Head of caudate nucleus (tissue), 42 donors: ENCODE measurements around the gene TUT7.
A peak's percentile ranks its signal among the peaks of the same experiment; 100 is the strongest.

Experiments used
- DNase-seq, 42 donors: peaks; one replicate each; pipeline versions ENCODE4 v3.0.0 to v3.0.0-alpha.2; 2020 to 2021; ENCODE audit warnings: mixed read lengths in 7 of 42
- intact Hi-C: fragments of 100-400 bp; cut with DNase I; formaldehyde crosslinking; loops from one replicate; pipeline ENCODE4 v1.15.0; 2022

TUT7 gene

GRCh38 chr9:86351880-86352279, 2.3 kb downstream of the TUT7 start:
- no peak for DNase-seq
- intact Hi-C loops: loop anchor here (10.0 kb wide), 2 partner anchors 67 to 593 kb away; partner anchors contain the start of genes GAS1 and ISCA1

GRCh38 chr9:86350006-86350760, 4.0 kb downstream of the TUT7 start:
- intact Hi-C loops: loop anchor here (10.0 kb wide), 2 partner anchors 65 to 595 kb away; partner anchors contain the start of genes GAS1 and ISCA1
- no peak for DNase-seq

- no peak for DNase-seq
- intact Hi-C loops: no loop called here
Measured at GRCh38 chr9:86349271-86349670, 4.9 kb downstream of the TUT7 start.

GRCh38 chr9:86347991-86348390, 6.2 kb downstream of the TUT7 start:
- intact Hi-C loops: no loop called here
- no peak for DNase-seq

- DNase-seq: no peak
- intact Hi-C loops: no loop called here
Measured at GRCh38 chr9:86344818-86345217, 9.4 kb downstream of the TUT7 start.

GRCh38 chr9:86342269-86342668, 11.9 kb downstream of the TUT7 start:
- DNase-seq: no peak
- intact Hi-C loops: no loop called here

- intact Hi-C loops: no loop called here
- no peak for DNase-seq
Measured at GRCh38 chr9:86341007-86341491, 13.2 kb downstream of the TUT7 start.

- intact Hi-C loops: no loop called here
- DNase-seq: no peak
Measured at GRCh38 chr9:86340356-86341006, 13.7 kb downstream of the TUT7 start.

- intact Hi-C loops: no loop called here
- DNase-seq: no peak
Measured at GRCh38 chr9:86337469-86338108, 16.6 kb downstream of the TUT7 start.

GRCh38 chr9:86336058-86336457, 18.2 kb downstream of the TUT7 start:
- no peak for DNase-seq
- intact Hi-C loops: no loop called here

GRCh38 chr9:86333651-86334050, 20.6 kb downstream of the TUT7 start:
- DNase-seq: no peak
- intact Hi-C loops: no loop called here

GRCh38 chr9:86330186-86330585, 24.0 kb downstream of the TUT7 start:
- no peak for DNase-seq
- intact Hi-C loops: no loop called here

- intact Hi-C loops: no loop called here
- no peak for DNase-seq
Measured at GRCh38 chr9:86329649-86330048, 24.6 kb downstream of the TUT7 start.

GRCh38 chr9:86328156-86328555, 26.1 kb downstream of the TUT7 start:
- no peak for DNase-seq
- intact Hi-C loops: no loop called here

- intact Hi-C loops: no loop called here
- peak in 3 of 42 donors; percentile 15 to 31 (median 20) for DNase-seq
Measured at GRCh38 chr9:86326536-86326935, 27.7 kb downstream of the TUT7 start.

- intact Hi-C loops: no loop called here
- no peak for DNase-seq
Measured at GRCh38 chr9:86324901-86325300, 29.3 kb downstream of the TUT7 start.

GRCh38 chr9:86324308-86324707, 29.9 kb downstream of the TUT7 start:
- intact Hi-C loops: no loop called here
- peak in 17 of 42 donors; percentile 5 to 51 (median 19) for DNase-seq

GRCh38 chr9:86322973-86323644, 31.1 kb downstream of the TUT7 start:
- no peak for DNase-seq
- intact Hi-C loops: no loop called here

GRCh38 chr9:86321373-86321772, 32.8 kb downstream of the TUT7 start:
- no peak for DNase-seq
- intact Hi-C loops: no loop called here

- intact Hi-C loops: no loop called here
Measured at GRCh38 chr9:86318187-86318586, 36.0 kb downstream of the TUT7 start.

More at GRCh38 chr9:86318187-86318586, 36.0 kb downstream of the TUT7 start:
- no peak for DNase-seq
